Fibroblast of villous mesenchyme (primary cell): ENCODE measurements around the gene SYT10. TPM values are rescaled to one million over a fixed set of nuclear protein-coding genes. Genes with fewer than 3 reads are reported as not detected.
"Not testable (repeated sequence)": the region's sequence is repeated elsewhere in the genome, so short reads cannot be mapped to it uniquely, and the experiment has no call there.

Source experiments
- DNase-seq: peaks from one replicate; pipeline ENCODE4 v3.0.0-alpha.2; 2010; ENCODE audit warnings: low read depth
- H3K4me3 ChIP-seq: 2 replicates; pipeline ENCODE4 v1.5.1; 2011; ENCODE audit warnings: low read depth, mild to moderate bottlenecking, low read length
- CTCF ChIP-seq: IDR thresholded peaks from 2 replicates; pipeline ENCODE4 v1.5.1; 2012; ENCODE audit warnings: low read depth, mild to moderate bottlenecking, low read length; ENCODE audit not compliant: insufficient read depth
- total RNA-seq: library from RNA; depleted of rRNA; stranded (reverse); fragments of >200 nt; gene quantifications from 2 replicates; pipeline ENCODE4 v1.2.3, GENCODE V29; 2012

Gene SYT10
- total RNA-seq, 1 donor, result not detected

GRCh38 chr12:33376153-33376552 is 63.5 kb downstream of the SYT10 start:
- DNase-seq, result no peak
- no peak overlapping the region for H3K4me3 ChIP-seq
- no peak for TF ChIP-seq CTCF

GRCh38 chr12:33370318-33370717 is 69.3 kb downstream of the SYT10 start:
- H3K4me3 ChIP-seq, result no peak overlapping the region
- TF ChIP-seq CTCF, result no peak
- no peak for DNase-seq

GRCh38 chr12:33357181-33357580 is 82.4 kb downstream of the SYT10 start:
- DNase-seq, result no peak
- H3K4me3 ChIP-seq, result no peak overlapping the region
- TF ChIP-seq CTCF, result no peak

GRCh38 chr12:33349791-33350190 is 89.8 kb downstream of the SYT10 start:
- no peak for TF ChIP-seq CTCF
- H3K4me3 ChIP-seq, result no peak overlapping the region
- DNase-seq, result no peak

- not testable (repeated sequence) for H3K4me3 ChIP-seq, DNase-seq
These were observed 107.6 kb downstream of the SYT10 start for GRCh38 chr12:33331961-33332398.

GRCh38 chr12:33330940-33331339 is 108.7 kb downstream of the SYT10 start:
- TF ChIP-seq CTCF, result no peak

More at GRCh38 chr12:33330940-33331339, 108.7 kb downstream of the SYT10 start:
- no peak for DNase-seq
- H3K4me3 ChIP-seq, result no peak overlapping the region
